Measurements from ENCODE around the gene DCUN1D3.
"Not testable (repeated sequence)": the region's sequence is repeated elsewhere in the genome, so short reads cannot be mapped to it uniquely, and the experiment has no call there.

Gene DCUN1D3

GRCh38 chr16:20886320-20886719, 13.8 kb downstream of the DCUN1D3 start:
- no peak for DNase-seq

GRCh38 chr16:20884240-20884556, 16.0 kb downstream of the DCUN1D3 start:
- no peak for DNase-seq

DNA sequence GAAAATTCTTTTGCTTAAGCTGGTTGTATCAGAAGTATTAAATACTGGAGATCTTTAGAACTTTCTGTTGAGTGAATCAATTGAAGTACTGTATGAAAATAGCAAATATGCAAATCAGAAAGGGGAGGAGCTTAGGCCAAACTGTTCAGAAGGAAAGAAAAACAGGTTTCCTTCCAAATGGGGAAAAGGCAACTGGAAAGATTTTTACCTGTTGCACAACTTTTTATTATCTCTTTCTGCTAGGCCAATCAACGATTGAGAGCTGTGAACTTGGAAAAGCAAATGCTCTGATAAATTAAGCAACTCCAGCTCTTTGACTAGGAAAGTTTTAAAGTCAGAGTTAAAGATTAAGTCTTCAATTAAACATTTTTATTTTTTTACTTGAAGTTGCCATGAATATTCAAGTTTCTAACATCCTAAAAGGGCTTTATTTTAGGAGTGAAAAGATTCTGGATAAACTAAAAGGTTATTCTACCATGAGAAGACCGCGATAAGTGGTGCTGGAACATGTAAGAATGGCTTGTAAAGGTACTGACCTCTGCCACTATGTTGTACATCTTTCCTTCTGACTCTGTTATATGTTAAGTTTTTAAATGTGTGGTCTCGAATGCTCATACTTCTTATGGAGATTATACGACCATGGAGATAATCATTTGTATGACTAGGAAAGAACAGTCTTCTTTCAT, 16.5 kb downstream of the DCUN1D3 start:
- no peak for DNase-seq

DNA sequence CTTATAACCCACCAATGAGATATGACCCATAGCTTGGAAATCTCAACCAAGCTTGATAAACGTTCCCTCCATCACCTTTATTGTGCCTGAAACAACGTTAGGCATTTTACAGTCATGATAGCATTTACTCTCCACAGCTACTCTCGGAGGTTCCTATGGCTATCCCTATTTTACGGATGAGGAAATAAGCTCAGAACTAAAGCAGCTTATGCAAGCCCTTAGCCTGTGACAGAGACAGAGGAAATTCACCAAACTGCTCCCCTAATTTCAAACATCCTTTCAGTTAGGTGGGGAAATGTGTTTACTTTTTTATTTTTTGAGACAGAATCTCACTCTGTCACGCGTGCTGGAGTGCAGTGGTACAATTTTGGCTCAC, 18.7 kb downstream of the DCUN1D3 start:
- DNase-seq, result no peak

GRCh38 chr16:20880867-20881502, 19.2 kb downstream of the DCUN1D3 start:
- no peak for DNase-seq

DNA sequence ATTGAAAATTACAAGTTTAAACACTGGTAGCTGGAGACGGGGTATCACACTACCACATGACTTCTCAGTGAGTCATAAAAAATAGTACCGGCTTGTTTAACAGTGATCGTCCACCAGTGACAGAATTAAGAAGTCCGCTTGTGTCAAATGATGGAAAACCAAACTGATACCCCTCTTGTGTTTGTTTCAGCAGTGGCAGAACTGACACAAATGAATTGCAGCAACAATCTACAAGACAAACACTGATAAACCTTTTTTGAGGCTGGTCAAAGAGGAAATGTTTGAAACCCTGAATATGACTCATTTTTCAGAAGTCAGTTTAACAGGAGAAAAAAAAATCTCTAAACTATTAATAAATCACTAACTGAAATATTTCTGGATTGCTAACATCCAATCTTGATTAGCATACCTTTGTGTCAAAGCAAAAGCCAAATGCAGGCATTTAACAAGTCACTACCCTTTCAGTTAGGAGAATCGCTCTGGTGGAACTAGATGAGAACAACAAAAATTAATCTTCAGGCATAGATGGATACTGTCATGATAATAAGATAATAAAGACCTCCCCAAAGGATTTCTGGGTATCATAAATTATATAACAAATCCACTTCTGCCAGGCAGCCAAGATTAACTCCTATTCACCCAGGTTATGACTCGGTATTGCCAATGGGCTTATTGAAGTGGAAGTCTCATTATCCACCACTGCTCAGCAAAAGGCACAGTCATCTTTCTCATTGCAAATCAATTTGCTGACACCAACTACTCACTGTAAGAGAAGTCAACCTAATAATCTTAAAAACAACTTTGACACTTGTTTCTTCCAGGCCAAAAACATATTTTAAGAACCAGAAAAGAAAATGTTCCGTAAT, 20.8 kb downstream of the DCUN1D3 start:
- DNase-seq, result no peak

DNA sequence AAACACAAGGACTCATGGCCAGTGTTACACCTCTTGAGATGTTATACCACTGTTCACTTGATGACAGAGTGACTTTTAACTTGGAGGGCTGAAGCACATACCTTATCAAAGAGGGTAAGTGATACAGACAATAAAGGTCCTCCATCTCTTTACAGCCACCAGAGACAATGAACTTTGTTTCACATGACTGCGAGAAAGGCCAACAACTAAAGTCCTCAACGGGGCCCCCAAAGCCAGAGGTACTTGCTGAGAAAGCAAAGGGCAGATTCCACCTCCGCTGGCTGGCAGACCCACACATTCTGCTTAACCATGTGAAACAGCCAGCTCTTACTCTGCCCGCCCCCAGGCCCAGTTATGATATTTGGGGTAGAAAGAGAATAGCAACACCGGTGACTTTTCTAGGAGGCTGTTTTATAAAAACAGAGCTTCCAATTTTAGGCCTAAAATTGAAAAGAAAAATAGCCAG, 21.4 kb downstream of the DCUN1D3 start:
- DNase-seq, result no peak

GRCh38 chr16:20875355-20875650, 24.9 kb downstream of the DCUN1D3 start:
- no peak for DNase-seq

DNA sequence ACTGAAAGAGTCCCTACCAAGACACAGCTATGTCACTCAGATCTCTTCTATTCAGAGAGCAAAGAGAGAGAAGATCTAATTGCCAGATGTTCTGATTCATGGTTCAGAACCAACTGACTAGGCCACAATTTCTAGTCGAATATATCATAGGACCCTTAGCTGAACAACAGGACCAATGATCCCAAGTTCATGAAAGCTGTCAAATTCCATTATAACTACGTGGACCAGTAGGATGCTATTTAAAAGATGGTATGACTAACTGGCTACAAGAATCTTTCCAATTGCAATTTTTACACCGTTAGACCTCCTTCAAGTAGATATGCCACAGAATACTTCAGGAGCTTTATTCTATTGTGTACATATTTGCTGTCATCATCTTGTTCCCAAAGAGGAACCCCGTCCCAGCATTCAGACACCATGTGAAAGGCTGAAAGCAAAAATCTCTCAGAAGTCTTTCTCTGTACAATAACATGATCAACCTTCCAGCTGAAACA, 26.0 kb downstream of the DCUN1D3 start:
- DNase-seq, result no peak

DNA sequence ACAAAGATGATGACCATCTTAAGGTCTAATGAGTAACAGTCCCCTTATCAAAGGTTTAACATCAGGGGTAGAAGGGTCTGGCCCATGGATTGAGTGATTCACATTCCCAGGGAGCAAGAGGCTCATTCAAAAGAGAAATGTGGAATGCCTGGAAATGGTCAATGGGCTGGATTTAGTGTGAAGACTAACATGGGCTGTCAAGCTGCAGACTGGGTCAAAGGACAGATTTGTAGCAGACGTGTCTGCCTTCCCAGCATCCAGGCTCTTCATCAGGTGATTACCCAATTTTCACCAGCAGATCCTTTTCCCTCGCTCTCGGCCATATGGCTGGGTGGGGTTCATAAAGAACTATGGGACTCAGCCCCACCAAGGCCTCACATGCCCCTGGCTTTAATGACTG, 26.8 kb downstream of the DCUN1D3 start:
- no peak for DNase-seq

GRCh38 chr16:20871941-20872815, 28.0 kb downstream of the DCUN1D3 start:
- no peak for DNase-seq

GRCh38 chr16:20871258-20871657, 28.9 kb downstream of the DCUN1D3 start:
- DNase-seq, result no peak

- DNase-seq, result no peak
Measured at GRCh38 chr16:20870122-20870820, 29.9 kb downstream of the DCUN1D3 start.

DNA sequence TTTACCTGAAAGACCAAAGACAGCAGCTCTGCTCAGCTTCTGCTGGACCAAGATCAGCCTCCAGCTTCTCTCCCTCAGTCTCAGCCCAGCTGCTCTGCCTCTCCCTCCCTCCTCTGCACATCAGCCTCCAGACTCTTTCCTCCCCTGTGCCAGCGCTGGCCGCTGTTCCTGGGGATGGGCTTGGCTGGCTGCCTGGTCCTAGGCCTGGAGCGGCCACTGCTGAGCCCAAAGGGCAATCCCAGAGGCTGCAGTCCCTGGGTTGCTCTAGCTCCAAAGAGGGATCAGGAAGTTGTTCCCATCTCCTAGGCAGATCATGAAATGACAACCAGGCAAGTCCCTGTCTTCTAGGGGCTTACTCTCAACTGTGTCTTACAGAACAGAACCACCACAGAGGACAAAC, 31.3 kb downstream of the DCUN1D3 start:
- DNase-seq, result no peak

- DNase-seq, result no peak
Measured at GRCh38 chr16:20867585-20867984, 32.6 kb downstream of the DCUN1D3 start.

- DNase-seq, result no peak
Measured at GRCh38 chr16:20866801-20867200, 33.4 kb downstream of the DCUN1D3 start.

GRCh38 chr16:20866145-20866772, 33.9 kb downstream of the DCUN1D3 start:
- no peak for DNase-seq

DNA sequence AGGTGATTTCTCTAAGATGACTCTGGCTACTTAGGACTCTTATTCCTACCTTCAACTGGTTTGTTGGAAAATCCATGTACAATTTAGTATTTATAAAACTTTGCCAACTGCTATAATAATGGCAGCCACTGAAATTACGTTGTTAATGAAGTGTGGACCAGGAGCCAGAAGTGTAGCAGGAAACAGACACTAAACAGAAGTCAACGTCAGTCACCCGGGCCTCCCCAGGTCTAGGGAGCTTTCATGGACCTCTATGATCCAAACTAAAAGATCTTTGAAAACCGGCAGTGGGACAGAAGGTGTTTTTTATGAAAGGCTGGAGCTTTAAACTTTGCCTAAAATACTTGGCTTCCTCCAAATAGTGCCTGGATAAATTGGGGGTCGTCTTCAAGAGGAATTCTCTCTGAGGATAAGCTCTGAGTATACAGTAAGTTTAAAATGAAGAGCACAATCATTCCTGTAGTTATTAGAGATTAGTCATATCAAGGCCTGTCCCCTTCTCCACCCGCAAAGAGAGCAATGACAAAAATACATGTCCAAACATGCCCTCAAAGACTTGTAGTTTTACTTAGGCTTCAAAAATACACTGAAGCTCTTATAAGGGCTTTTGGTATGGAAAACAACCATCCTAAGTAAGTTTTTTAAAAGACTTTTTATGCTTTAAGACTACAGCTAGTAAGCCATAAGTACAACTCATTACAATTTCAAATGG, 34.6 kb downstream of the DCUN1D3 start:
- DNase-seq, result no peak

DNA sequence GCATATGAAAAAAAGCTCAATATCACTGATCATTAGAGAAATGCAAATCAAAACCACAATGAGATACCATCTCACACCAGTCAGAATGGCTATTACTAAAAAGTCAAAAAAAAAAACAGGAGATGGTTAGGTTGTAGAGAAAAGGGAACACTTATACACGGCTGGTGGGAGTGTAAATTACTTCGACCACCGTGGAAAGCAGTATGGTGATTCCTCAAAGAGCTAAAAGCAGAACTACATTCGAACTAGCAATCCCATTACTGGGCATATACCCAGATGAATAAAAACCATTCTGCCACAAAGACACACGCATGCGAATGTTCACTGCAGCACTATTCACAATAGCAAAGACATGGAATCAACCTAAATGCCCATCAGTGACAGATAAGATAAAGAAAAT, 35.8 kb downstream of the DCUN1D3 start:
- DNase-seq, result not testable (repeated sequence)

- no peak for DNase-seq
Measured at GRCh38 chr16:20862162-20862960, 37.8 kb downstream of the DCUN1D3 start.
